Natural killer cell (primary cell): ENCODE results near the gene DIP2A. TPM values are rescaled to one million over a fixed set of nuclear protein-coding genes. Genes with fewer than 3 reads are reported as not detected.

ENCODE experiments used
- ATAC-seq, 3 donors: fragments of 150-1000 bp in 2 of 3; fragments of 200-7000 bp in 1 of 3; cut with Tn5 transposase; 1 replicate in 1 of 3; 2 replicates in 2 of 3; pipeline ENCODE4 v1.10.0; 2021; ENCODE audit warnings: mild to moderate bottlenecking in 2 of 3, moderate library complexity in 2 of 3
- DNase-seq, 2 donors: peaks; one replicate each; pipeline versions ENCODE4 v3.0.0 to v3.0.0-alpha.2; 2013 to 2021; ENCODE audit warnings: mixed read lengths in 1 of 2
- H3K27ac ChIP-seq: one replicate; pipeline ENCODE4 v1.5.1; 2013; ENCODE audit warnings: mild to moderate bottlenecking, low read length
- H3K27me3 ChIP-seq: one replicate; pipeline ENCODE4 v1.6.1; 2013; ENCODE audit warnings: low read length; ENCODE audit not compliant: control insufficient read depth, insufficient read depth
- H3K36me3 ChIP-seq: one replicate; pipeline ENCODE4 v1.6.1; 2013; ENCODE audit warnings: low read length; ENCODE audit not compliant: control insufficient read depth, insufficient read depth
- H3K4me1 ChIP-seq: one replicate; pipeline ENCODE4 v1.6.1; 2013; ENCODE audit warnings: low read length; ENCODE audit not compliant: control insufficient read depth, insufficient read depth
- H3K4me3 ChIP-seq: one replicate; pipeline ENCODE4 v1.5.1; 2013; ENCODE audit warnings: low read length
- H3K9me3 ChIP-seq: one replicate; pipeline ENCODE4 v1.6.1; 2013; ENCODE audit warnings: low read length; ENCODE audit not compliant: control insufficient read depth, insufficient read depth
- H3K27ac Mint-ChIP-seq, 2 donors: one replicate each; pipeline ENCODE4 v1.8.0; 2022; ENCODE audit warnings: mild to moderate bottlenecking in 2 of 2, mixed read lengths in 2 of 2, moderate library complexity in 1 of 2
- H3K27me3 Mint-ChIP-seq, 2 donors: one replicate each; pipeline ENCODE4 v1.8.0; 2022; ENCODE audit warnings: low read depth in 2 of 2, mixed read lengths in 2 of 2
- H3K36me3 Mint-ChIP-seq: one replicate; pipeline ENCODE4 v1.8.0; 2022; ENCODE audit warnings: mixed read lengths
- H3K4me1 Mint-ChIP-seq, 2 donors: one replicate each; pipeline ENCODE4 v1.8.0; 2022; ENCODE audit warnings: mixed read lengths in 2 of 2
- H3K4me3 Mint-ChIP-seq: one replicate; pipeline ENCODE4 v1.8.0; 2022; ENCODE audit warnings: mild to moderate bottlenecking, moderate library complexity, mixed read lengths
- H3K9me3 Mint-ChIP-seq, 2 donors: one replicate each; pipeline ENCODE4 v1.8.0; 2022; ENCODE audit warnings: mixed read lengths in 2 of 2
- CTCF ChIP-seq: fragments of 200-600 bp; IDR thresholded peaks from one replicate; pipeline ENCODE4 v1.8.0; 2022; ENCODE audit warnings: antibody characterized with exemption
- WGBS: methylation state at CpG from one replicate; pipeline ENCODE4 v1.1.7; 2013; ENCODE audit warnings: missing lambda C conversion rate; ENCODE audit not compliant: insufficient coverage; 5-methylcytosine and 5-hydroxymethylcytosine counted together
- intact Hi-C: fragments of 100-400 bp; cut with micrococcal nuclease; formaldehyde crosslinking; loops from one replicate; pipeline ENCODE4 v1.14.2; 2022
- total RNA-seq, 4 donors: library from RNA; stranded (reverse); fragments of 120-200 nt in 1 of 4; gene quantifications; one replicate each; pipeline versions ENCODE4 v1.2.3 to v1.2.4, GENCODE V29; 2013 to 2022

The DIP2A gene
- total RNA-seq, 3 donors from 2014 or later (not counting 1 experiment from before 2014, with no cell fraction given) = 166 to 308 (median 170) TPM

- no peak overlapping the region for H3K27ac ChIP-seq
- TF ChIP-seq CTCF = no peak
- ATAC-seq (no peak), DNase-seq (no peak)
- H3K9me3 ChIP-seq = no peaks in the 10 kb centered on the region
- H3K4me1 ChIP-seq = peaks cover 21% of the 10 kb centered on the region
- H3K4me3 ChIP-seq = no peak overlapping the region
- intact Hi-C loops = no loop called here
- no peaks in the 10 kb centered on the region for H3K9me3 Mint-ChIP-seq
- H3K4me3 Mint-ChIP-seq = no peak overlapping the region
- WGBS = 93% methylated on average over 10 of the region's 10 CpGs
- peak overlapping the region in 1 of 2 donors; percentile 60 for H3K27ac Mint-ChIP-seq
- peaks cover 79% of the 10 kb centered on the region for H3K36me3 ChIP-seq
- H3K27me3 Mint-ChIP-seq = no peaks in the 10 kb centered on the region
- peaks cover 16 to 67% of the 10 kb centered on the region in 2 donors for H3K4me1 Mint-ChIP-seq
- peaks cover 5% of the 10 kb centered on the region for H3K36me3 Mint-ChIP-seq
- no peaks in the 10 kb centered on the region for H3K27me3 ChIP-seq
Measured at GRCh38 chr21:46564391-46564790, 105.7 kb downstream of the DIP2A start.

GRCh38 chr21:46567348-46567747 is 108.7 kb downstream of the DIP2A start:
- Histone ChIP-seq H3K4me3 (no peak overlapping the region), H3K9me3 (no peaks in the 10 kb centered on the region), H3K27ac (no peak overlapping the region), H3K27me3 (no peaks in the 10 kb centered on the region), H3K4me1 (no peaks in the 10 kb centered on the region), H3K36me3 (peaks cover 66% of the 10 kb centered on the region)
- ATAC-seq (no peak), DNase-seq (no peak)
- 92% methylated on average over 15 of the region's 15 CpGs for WGBS
- H3K36me3 Mint-ChIP-seq = peaks cover 18% of the 10 kb centered on the region
- no peaks in the 10 kb centered on the region for H3K9me3 Mint-ChIP-seq
- H3K27me3 Mint-ChIP-seq = no peaks in the 10 kb centered on the region
- TF ChIP-seq CTCF = no peak
- intact Hi-C loops = no loop called here
- peak overlapping the region; percentile 21 to 43 for H3K27ac Mint-ChIP-seq
- H3K4me3 Mint-ChIP-seq = no peak overlapping the region
- peaks cover 8 to 57% of the 10 kb centered on the region in 2 donors for H3K4me1 Mint-ChIP-seq

- no peaks in the 10 kb centered on the region for H3K27me3 Mint-ChIP-seq
- intact Hi-C loops = no loop called here
- no peaks in the 10 kb centered on the region for H3K27me3 ChIP-seq
- peak overlapping the region; percentile 21 to 23 for H3K27ac Mint-ChIP-seq
- ATAC-seq (no peak), DNase-seq (no peak)
- 98% methylated on average over 3 of the region's 4 CpGs for WGBS
- TF ChIP-seq CTCF = no peak
- no peak overlapping the region for H3K4me3 ChIP-seq
- H3K4me3 Mint-ChIP-seq = no peak overlapping the region
- no peaks in the 10 kb centered on the region for H3K9me3 ChIP-seq
- peaks cover 0 to 3% of the 10 kb centered on the region in 2 donors for H3K9me3 Mint-ChIP-seq
- H3K27ac ChIP-seq = no peak overlapping the region
- H3K4me1 ChIP-seq = no peaks in the 10 kb centered on the region
- H3K36me3 Mint-ChIP-seq = peaks cover 26% of the 10 kb centered on the region
- H3K36me3 ChIP-seq = peaks cover 63% of the 10 kb centered on the region
- H3K4me1 Mint-ChIP-seq = peaks cover 8 to 49% of the 10 kb centered on the region in 2 donors
Measured at GRCh38 chr21:46568562-46568961, 109.9 kb downstream of the DIP2A start.

GRCh38 chr21:46569081-46569480 is 110.4 kb downstream of the DIP2A start:
- Mint-ChIP-seq H3K36me3 (peaks cover 26% of the 10 kb centered on the region), H3K9me3 (peaks cover 0 to 3% of the 10 kb centered on the region in 2 donors), H3K4me1 (peaks cover 8 to 49% of the 10 kb centered on the region in 2 donors), H3K4me3 (no peak overlapping the region), H3K27me3 (no peaks in the 10 kb centered on the region), H3K27ac (peak overlapping the region; percentile 21 to 23)
- WGBS = 83% methylated on average over 1 of the region's 1 CpG
- Histone ChIP-seq H3K36me3 (peaks cover 58% of the 10 kb centered on the region), H3K4me3 (no peak overlapping the region), H3K9me3 (no peaks in the 10 kb centered on the region), H3K4me1 (no peaks in the 10 kb centered on the region), H3K27me3 (no peaks in the 10 kb centered on the region), H3K27ac (no peak overlapping the region)
- DNase-seq = no peak
- peak in 1 of 3 donors; percentile 18 for ATAC-seq
- intact Hi-C loops = no loop called here
- TF ChIP-seq CTCF = no peak
